Stimulated activated CD4-positive, alpha-beta T cell treated with anti-CD3 and anti-CD28 coated beads, TNF-alpha, amount 100 ng/mL, for 48 hours (primary cell): ENCODE measurements around the gene AARS2.

Source experiments
- DNase-seq, 3 donors: peaks; one replicate each; pipeline ENCODE4 v3.0.0-alpha.2; 2020; ENCODE audit warnings: low read depth in 3 of 3

AARS2 gene

GRCh38 chr6:44275749-44276648, 37.1 kb downstream of the AARS2 start:
- DNase-seq, result no peak

GRCh38 chr6:44275271-44275748, 37.8 kb downstream of the AARS2 start:
- no peak for DNase-seq

GRCh38 chr6:44273617-44274016, 39.5 kb downstream of the AARS2 start:
- no peak for DNase-seq

GRCh38 chr6:44272999-44273566, 40.1 kb downstream of the AARS2 start:
- DNase-seq, result no peak

GRCh38 chr6:44272529-44272928, 40.6 kb downstream of the AARS2 start:
- DNase-seq, result no peak

GRCh38 chr6:44271914-44272313, 41.2 kb downstream of the AARS2 start:
- DNase-seq, result no peak

GRCh38 chr6:44271406-44271723, 41.8 kb downstream of the AARS2 start:
- DNase-seq, result no peak

GRCh38 chr6:44270526-44271405, 42.4 kb downstream of the AARS2 start:
- no peak for DNase-seq

- no peak for DNase-seq
Measured at GRCh38 chr6:44269921-44270525, 43.1 kb downstream of the AARS2 start, which contains the start of gene TMEM151B. TMEM151B (plus strand) TSS chr6:44270450; CDS start chr6:44270743, 293 bp downstream.

- no peak for DNase-seq
Measured at GRCh38 chr6:44269178-44269920, 43.8 kb downstream of the AARS2 start.

GRCh38 chr6:44268095-44268628, 45.0 kb downstream of the AARS2 start:
- DNase-seq, result no peak

GRCh38 chr6:44267252-44267651, 45.9 kb downstream of the AARS2 start:
- no peak for DNase-seq

- no peak for DNase-seq
Measured at GRCh38 chr6:44266347-44266746, 46.8 kb downstream of the AARS2 start.

GRCh38 chr6:44265722-44266233, 47.4 kb downstream of the AARS2 start:
- no peak for DNase-seq

- DNase-seq, result peak; percentile 90 to 96 (median 92)
Measured at GRCh38 chr6:44265007-44265721, 48.0 kb downstream of the AARS2 start, which contains the start of gene NFKBIE. NFKBIE (minus strand) TSS chr6:44265551; CDS start chr6:44265346, 205 bp downstream.

- no peak for DNase-seq
Measured at GRCh38 chr6:44264154-44265006, 48.8 kb downstream of the AARS2 start.

- DNase-seq, result no peak
Measured at GRCh38 chr6:44263354-44264100, 49.6 kb downstream of the AARS2 start.
